GM19463 (cell line): Measurements from ENCODE around the gene PIK3R2.

ENCODE experiments used
- ATAC-seq: cut with Tn5 transposase; IDR thresholded peaks from one replicate; pipeline ENCODE4 v1.9.1; 2021; ENCODE audit warnings: mild to moderate bottlenecking, moderate library complexity; ENCODE audit not compliant: unreplicated experiment

Gene PIK3R2

DNA sequence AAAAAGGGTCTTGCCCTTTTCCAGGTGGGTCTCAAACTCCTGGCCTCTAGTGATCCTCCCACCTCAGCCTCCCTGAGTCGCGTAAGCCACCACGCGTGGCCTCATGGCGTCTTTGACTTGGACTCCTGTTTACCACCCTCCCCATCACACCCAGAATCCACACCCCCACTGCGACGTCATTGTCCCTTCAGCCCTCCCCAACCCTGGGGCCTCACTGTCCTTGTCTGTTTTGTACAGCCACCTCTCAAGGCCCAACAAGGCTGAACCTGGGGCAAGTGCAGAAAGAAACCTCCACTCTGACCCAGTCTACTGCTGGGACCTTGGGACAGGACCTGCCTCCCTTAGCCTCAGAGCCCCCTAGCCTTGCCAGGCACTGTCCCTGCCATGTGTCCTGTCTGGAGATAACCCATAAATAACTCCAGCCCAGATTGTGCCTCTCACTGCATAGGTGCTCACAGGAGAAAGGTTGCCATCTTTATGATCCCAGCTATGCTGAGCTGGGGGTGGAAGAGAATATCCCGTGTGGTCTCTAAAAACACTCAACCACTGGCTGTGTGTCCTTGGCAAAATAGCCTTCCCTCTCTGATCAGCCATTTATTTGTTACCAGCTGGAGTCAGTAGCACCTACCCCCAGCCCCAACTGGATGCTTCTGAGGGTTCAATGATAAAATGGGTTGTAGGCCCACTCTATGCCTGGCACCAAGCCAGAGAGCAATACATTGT lies 18.8 kb downstream of the PIK3R2 start:
- no peak for ATAC-seq

DNA sequence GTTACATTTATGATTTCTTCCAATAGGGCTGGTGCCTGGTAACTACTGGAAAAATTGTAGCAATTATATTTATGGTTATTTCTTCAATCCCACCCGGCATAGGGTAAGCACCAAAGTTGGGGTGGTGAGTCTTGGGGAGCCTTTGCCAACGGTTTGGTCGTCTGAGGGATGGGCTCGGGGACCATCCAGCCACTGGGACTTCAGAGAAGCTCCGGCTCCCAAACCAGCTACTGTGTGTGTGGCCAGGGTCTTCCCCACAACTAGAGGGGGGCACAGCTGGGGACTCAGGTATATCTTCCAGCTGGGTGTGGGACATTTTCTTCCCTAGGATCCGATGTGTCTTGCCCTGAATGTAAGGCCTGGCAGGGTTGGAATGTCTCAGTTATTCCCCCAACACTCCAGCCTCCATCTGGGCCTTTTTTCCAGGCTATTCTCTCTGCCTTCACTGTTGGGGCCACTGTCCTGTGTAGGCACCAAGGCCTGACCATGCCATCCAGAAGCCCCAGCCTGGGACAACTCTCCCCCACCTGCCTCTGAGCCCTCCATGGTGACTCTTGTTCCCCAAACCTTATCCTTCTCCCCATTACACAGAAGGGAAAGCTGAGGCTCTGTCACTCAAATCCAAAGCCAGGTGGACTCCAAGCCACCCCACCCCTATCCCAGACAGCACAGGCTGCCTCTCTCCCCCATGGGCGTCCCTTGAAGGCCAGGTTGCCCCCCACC lies 19.5 kb downstream of the PIK3R2 start:
- ATAC-seq: no peak

DNA sequence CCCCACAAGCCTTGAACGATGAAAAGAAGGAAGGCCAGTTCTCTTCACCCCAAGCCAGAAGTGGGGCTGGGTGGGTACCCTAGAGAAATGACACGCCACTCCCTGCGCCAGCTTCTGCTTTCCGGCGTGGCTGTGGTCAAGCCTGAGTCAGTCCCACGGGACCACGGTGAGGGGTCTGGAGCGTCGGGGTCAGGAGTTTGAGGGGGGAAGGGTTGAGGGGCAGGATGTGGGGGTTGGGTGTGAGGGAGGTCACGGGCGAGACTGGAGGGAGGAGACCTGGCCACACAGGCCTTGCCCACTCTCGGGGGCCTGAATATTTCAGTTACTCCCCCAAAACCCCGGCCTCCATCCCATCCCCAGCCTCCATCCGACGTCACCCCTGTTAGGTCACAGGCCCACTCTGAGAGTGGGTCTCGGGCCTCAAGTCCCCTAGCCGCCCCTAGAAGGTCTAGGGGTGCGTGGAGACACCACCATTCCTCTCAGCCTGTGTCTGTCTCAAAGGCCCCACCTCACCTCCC lies 20.1 kb downstream of the PIK3R2 start:
- ATAC-seq: peak; percentile 5

DNA sequence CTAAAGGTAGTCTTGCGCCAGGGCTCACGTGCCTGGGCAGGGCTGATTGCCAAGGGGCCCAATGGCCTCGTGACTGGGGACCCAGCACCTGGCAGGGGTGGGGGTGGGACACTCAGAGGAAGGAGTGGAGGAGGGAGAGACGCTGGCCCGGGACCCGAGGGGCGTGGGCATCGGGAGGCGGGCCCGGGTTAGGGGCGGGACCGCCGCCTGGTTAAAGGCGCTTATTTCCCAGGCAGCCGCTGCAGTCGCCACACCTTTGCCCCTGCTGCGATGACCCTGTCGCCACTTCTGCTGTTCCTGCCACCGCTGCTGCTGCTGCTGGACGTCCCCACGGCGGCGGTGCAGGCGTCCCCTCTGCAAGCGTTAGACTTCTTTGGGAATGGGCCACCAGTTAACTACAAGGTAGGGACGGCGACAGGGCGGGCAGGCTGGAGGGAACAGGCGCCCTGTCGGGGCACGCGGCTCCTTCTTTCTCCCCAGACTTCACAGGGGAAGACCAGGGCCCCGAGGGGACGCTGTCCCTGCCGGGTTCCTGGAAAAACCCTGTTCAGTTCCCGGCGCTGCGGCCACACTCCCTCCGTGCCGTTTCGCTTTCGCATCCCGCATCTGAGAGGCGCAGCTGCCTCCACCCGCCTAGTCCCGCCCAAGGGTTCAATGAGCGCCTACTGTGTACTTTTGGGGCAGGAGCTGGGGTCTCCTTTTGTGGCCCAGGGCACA lies 20.8 kb downstream of the PIK3R2 start, which contains the start of gene IFI30:
Gene IFI30 (plus strand): TSS at position 242 of the 717 bp plus-strand sequence. CDS start 29 bp downstream, at position 271.
- peak; percentile 46 for ATAC-seq

DNA sequence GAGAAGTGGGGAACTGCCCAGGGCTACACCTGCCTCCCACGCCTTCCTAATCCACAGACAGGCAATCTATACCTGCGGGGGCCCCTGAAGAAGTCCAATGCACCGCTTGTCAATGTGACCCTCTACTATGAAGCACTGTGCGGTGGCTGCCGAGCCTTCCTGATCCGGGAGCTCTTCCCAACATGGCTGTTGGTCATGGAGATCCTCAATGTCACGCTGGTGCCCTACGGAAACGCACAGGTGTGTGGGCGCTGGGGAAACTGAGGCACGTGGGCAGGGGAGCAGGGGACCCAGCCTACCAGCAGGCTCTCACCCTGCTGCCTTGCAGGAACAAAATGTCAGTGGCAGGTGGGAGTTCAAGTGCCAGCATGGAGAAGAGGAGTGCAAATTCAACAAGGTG lies 22.0 kb downstream of the PIK3R2 start:
- ATAC-seq: no peak

DNA sequence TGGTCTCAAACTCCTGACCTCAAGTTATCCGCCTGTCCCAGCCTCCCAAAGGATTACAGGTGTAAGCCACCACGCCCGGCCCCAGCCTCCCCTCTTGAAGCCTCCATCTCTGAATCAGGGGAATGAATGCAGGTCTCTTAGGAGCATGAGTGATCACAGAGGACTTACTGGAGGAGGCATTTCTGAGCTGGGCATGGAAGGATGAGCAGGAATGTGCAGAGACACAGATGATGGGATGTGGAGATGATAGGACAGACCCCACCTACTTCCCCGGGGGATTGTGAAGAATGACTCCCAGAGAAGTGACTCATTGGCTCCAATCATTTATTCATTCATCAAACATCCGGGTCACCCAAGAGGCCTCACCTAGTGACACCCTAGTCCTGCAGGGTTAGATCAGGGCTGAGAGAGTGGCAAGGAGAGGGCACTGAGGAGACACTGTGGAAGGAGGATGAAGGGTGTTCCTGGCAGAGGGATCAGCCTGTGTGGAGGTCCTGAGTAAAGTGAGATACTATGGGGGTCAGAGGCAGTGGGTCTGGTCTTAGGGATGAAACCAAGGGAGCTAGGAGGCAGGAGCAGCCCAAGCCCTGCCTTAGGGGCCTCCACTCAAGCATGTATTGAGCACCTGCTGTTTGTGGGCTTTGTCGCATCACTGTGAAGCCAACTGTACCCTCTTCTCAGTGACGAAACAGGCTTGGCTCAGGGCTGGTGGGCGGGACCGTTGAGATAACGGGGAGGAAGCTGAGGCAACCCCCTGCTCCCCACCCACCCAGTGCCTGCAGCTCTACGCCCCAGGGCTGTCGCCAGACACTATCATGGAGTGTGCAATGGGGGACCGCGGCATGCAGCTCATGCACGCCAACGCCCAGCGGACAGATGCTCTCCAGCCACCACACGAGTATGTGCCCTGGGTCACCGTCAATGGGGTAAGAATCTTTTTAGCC lies 23.7 kb downstream of the PIK3R2 start:
- no peak for ATAC-seq

DNA sequence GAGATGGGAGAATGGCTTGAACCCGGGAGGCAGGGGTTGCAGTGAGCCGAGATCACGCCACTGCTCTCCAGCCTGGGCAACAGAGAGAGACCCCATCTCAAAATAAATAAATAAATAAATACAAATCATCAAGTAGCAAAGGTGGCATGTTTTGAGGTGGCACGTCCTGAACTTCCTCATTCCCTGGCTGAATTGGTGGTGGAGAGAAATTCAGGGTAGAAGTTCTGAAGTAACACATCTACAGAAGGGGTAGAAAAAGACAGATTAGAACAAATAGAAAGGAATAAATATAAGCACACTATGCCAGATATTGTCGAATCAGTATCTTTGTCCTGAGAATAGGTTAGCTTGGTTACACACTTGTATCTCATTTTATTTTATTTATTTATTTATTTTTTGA lies 27.0 kb downstream of the PIK3R2 start:
- no peak for ATAC-seq

DNA sequence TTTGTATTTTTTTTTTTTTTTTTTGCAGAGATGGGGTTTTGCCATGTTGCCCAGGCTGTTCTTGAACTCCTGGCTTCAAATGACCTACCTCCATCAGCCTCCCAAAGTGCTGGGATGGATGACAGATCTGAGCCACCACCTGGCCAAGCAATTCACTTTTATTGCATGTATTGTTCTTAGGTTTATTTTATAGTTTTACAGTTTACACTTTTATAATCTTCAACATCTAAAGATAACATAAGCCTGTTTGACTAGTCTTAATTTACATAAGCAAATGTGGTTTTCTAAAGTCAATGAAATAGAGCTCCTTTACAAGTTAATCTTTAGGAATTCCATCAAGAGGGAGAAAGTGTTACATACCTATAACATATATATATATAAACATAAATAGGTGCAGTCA lies 30.6 kb downstream of the PIK3R2 start:
- no peak for ATAC-seq

DNA sequence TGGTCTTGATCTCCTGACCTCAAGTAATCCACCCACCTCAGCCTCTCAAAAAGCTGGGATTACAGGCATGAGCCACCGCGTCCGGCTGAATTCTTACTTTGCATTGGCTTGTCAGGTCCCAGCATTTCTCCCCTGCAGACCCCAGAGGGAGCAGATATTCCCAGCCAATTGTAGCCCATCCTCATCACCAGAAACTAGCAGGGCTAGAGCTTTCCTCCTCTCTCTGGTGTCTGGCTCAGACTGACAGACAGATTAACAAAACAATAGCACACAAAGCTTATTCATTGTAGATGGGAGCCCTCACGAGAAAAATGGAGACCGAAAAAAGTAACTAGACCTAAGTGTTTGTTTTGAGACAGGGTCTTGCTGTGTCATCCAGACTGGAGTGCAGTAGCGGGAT lies 32.6 kb downstream of the PIK3R2 start:
- ATAC-seq: no peak

DNA sequence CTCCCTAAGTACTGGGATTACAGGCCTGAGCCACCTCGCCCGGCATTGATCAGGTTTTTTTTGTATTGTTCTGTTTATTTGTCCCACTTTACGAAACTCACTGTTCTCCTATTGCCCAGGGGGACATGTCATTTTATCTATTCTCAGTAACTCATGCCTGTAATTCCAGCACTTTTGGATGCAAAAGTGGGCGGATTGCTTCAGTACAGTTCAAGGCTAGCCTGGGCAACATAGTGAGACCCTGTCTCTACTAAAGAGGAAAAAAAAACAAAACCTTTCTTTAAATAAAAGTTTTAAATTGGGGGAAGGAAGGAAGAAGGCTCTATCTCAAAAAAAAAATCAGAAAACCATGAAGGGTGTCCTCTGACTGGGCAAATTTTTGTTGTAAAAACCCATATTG lies 37.3 kb downstream of the PIK3R2 start:
- no peak for ATAC-seq

DNA sequence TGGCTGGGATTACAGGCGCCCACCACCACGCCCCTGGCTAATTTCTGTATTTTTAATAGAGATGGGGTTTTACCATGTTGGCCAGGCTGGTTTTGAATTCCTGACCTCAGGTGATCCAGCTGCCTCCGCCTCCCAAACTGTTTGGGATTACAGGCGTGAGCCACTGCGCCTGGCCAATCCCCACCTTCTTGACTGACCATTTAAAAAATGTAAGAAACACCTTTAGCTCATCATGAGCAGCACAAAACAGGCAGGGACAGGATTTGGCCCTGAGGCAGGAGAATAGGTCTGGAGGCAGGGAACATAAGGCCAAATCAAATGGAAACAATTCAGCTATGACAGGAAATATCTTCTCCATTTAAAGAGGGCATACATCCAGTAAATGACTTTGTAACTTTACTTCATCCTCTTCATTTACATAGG lies 38.7 kb downstream of the PIK3R2 start:
- no peak for ATAC-seq

DNA sequence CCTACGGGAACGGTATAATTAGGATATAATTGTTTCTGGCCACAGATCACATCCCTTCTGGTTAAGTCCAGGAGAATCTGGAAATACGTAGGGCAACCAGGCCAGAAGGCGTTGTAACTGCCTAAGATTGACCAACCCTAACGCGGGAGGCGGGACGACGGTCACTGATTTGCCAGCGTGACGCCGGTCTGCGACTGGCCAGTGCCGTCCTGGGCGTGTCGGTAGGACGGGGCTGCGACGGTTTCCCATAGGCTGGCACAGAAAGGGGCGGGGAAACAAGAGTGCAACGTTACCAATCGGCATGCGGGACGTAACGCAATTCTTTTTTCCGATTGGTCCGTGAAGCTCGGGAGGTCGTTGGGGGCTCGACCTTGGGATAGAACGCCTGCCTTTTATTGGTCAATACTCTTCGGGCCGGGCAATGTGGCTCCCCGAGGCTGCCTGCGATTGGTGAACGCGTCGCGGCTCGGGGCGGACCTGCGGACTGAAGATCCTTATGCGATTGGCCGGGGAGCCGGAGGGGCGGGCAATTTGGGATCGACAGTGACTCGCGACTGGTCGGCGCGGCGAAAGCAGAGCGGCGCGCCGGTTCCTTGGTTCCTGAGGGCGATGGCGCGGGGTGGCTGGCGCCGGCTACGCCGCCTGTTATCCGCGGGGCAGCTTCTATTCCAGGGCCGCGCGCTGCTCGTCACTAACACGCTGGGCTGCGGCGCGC lies 39.9 kb downstream of the PIK3R2 start, which contains the start of gene MPV17L2:
Gene MPV17L2 (plus strand): TSS at position 546 of the 715 bp plus-strand sequence. CDS start 64 bp downstream, at position 610.
- ATAC-seq: peak; percentile 88

DNA sequence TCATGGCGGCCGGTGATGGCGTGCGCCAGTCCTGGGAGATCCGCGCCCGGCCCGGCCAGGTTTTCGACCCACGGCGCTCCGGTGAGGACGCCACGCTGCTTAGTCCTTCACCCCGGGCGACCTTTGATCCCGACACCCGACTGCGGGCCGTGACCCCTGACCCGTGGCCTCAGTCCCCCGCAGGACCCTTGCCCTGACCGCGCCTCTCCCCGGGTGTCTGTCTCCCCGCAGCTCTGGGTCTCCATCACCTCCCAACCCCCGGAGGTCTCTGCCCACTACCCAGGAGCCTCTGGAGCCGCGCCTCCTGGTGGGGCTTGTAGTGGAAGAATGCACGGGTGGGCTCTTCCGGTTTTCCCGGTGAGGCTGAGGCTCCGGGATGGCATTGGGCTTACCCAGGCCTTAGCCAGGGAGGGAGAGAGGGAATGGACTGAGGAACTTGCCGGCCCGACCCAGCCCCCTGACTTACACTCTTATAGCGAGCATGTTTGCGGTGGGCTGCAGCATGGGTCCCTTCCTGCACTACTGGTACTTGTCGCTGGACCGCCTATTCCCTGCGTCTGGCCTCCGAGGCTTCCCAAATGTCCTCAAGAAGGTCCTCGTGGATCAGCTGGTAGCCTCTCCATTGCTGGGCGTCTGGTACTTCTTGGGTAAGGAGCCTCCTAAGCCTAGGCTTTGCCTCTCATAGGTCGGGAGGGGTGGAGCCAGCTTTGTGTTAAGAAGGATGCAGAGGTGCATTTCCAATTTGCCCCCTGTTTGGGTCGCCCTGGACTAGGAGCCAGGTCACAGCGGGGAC lies 40.6 kb downstream of the PIK3R2 start:
- no peak for ATAC-seq

DNA sequence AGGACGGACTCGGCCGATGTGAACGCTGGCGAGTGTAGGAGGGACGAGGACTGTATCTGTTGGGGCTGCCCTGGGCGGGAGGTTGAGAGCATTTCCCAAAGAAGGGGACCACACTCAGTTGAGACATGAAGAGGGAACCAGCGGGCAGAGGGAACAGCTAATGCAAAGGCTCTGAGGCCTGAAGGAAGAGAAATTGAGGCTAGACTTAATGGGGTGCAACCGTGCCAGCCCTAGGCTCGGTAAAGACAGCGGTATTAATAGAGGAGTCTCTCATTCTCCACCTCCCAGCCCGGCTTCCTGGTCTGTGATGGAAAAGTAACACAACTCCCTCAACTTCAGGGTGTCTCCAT lies 41.2 kb downstream of the PIK3R2 start:
- ATAC-seq: no peak

DNA sequence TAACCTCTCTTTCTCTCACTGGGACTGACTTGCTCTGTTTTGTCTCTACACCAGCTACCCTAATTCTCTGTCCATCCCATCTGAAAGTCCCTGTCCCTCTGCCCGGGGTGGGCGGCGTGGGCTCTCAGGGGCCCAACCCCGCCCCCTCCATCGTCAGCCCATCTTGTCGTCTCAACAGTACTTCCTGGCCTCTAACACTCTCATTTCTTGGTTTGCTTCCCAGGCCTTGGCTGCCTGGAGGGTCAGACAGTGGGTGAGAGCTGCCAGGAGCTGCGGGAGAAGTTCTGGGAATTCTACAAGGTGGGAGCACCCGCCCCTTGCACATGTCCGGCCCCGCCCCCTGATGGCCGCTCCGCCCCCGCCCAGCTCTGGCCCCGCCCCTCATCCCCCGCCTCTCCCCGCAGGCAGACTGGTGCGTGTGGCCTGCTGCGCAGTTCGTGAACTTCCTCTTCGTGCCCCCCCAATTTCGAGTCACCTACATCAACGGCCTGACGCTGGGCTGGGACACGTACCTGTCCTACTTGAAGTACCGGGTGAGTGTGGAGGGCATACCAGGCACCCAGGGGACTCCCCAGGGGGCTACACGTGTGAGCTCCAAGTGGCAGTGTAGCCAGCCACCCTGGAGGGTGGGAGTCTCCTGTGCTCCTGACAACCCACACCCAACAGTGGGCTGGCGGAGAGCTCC lies 41.7 kb downstream of the PIK3R2 start:
- ATAC-seq: no peak

DNA sequence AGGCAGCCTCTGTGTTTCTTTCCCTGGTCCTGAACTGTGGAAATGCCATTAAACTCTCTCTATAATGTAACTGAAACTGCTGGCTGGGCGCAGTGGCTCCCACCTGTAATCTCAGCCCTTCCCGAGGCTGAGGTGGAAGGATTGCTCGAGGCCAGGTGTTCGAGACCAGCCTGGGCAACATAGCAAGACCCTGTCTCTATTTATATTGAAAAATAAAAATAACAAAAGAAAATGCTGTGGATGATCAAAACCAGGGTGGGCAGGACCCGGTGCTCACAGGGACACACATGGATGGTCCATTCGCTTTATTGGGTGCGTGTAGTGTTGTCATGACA lies 43.5 kb downstream of the PIK3R2 start:
- no peak for ATAC-seq

DNA sequence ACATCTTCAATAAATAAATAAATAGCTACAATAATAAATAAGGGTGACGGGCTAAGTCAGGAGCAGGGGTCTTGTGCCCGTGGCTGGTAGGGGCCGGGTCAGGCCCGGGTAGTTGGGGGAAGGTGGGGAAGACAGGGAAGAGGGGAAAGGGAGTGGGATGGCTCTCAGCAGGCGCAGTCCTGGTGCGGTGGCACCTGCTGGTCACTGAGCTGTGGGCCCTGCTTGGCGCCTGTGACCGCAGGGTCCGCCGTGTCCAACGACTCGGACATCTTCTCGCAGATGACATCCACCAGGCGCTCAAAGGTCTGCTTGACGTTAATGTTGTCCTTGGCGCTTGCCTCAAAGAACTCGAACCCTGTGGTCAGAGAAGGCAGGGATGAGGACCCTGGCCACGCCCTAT lies 44.3 kb downstream of the PIK3R2 start:
- no peak for ATAC-seq

DNA sequence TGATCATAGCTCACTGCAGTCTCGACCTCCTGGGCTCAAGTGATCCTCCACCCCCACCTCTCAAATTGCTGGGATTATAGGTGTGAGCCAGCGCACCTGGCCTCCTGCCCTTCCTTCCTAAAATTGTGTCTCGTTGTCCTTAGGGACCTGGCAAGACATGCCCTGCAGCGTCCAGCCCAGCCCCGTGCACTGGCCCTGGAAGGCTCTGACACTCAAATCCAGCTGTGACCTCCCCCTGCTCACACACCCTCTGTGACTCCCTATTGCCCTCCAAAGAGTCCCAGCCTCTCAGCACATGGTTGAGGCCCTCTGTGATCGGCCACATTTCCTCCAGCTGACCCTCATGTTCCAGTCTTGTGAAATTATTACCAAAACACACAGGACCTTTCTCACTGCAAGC lies 45.0 kb downstream of the PIK3R2 start:
- no peak for ATAC-seq

DNA sequence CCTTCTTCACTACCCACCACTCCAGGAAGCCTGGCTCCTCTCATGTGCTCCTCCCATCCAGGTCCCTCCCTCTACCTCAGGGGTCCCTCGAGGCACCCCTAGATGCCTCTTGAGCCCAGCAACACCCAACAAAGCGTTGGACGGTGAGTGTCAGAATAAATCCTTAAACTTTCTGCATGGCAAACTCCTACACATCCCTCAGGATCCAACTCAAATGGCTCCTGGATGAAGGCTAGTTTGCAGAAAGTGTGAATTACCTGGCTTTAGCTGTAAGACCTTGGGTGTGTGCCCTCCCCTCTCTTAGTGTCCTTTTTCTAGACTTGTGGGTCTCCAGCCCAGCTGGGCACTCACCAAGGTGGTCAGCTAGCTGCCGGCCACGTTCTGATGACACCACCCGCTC lies 45.4 kb downstream of the PIK3R2 start:
- ATAC-seq: no peak
